Measurements from ENCODE around the gene YIPF5. TPM values are rescaled to one million over a fixed set of nuclear protein-coding genes. Genes with fewer than 3 reads are reported as not detected.

YIPF5 gene
- 83.6 and 94.2 TPM in 2 replicates for total RNA-seq

DNA sequence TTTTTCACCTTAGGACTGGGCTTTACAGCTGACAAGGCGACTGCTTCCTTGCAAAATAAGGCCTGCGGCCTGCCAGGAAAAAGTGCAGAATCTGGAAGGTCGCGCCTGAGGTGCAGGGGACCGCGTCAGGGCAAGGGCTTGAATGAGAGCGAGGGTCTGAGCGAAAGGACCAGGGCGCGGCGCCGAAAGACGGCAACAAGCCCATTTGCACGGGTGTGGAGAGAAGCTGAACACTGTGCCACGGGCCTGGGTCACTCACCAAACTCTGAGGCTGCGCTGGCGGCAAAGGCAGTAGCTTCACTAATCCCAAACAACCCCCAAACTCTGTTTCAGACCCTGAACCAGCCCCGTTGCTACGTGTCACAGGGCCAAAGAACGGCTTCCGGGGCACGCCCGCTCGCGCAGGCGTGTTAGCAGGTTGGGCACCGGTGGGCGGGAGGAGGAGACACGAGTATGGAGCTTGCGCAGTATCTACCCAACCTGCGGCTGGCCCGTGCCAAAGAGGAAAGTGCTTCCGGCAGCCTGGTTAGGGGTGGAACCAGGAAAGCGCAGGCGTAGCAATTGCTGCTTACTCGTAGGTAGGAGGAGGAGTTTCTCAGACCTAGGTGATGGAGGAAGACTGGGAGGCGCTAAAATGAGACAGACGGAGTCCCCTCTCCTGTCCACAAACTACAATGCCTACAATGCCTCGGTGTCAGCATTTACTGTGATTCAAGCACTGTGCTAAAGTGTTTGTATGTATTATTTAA lies at the start of gene YIPF5, which contains the start of gene KCTD16:
TSS of gene YIPF5 (minus strand) at position 384 of the 749 bp plus-strand sequence. CDS start 704 bp downstream, outside the sequence.
TSS of gene KCTD16 (plus strand) at position 598 of the 749 bp plus-strand sequence.

Small RNA genes within 50 kb of the gene (small RNA-seq; reads per million reads assigned to genes)
- not detected for gene RN7SL87P

Other genes starting within 250 kb of the YIPF5 start
- gene KCTD16, start 214 bp upstream of the YIPF5 start, total RNA-seq, result 0.07 and 0.27 TPM in 2 replicates

Data from thoracic aorta endothelial cell (primary cell).